HepG2 (cell line): ENCODE results near the gene NOTUM. TPM values are rescaled to one million over a fixed set of nuclear protein-coding genes. Genes with fewer than 3 reads are reported as not detected.
A peak's percentile ranks its signal among the peaks of the same experiment; 100 is the strongest.

Experiments
- GPN1 ChIP-seq: sonication (generic); formaldehyde crosslinking; IDR thresholded peaks from 2 replicates; pipeline ENCODE4 v1.5.1; 2020; ENCODE audit warnings: missing genetic modification reagents, borderline replicate concordance
- HNF4G ChIP-seq, 2 experiments: sonication (generic) in 1 of 2; formaldehyde crosslinking in 1 of 2; IDR thresholded peaks; 2 replicates each; pipeline versions ENCODE4 v1.4.0 to v1.6.1; 2011 to 2020; ENCODE audit warnings: borderline replicate concordance in 2 of 2, low read depth in 2 of 2, mild to moderate bottlenecking in 2 of 2, low read length in 1 of 2, missing genetic modification reagents in 1 of 2, moderate library complexity in 1 of 2
- KAT7 ChIP-seq: IDR thresholded peaks from 2 replicates; pipeline ENCODE4 v1.6.1; 2018; ENCODE audit warnings: borderline replicate concordance, missing compliant biosample characterization
- NCOA2 ChIP-seq: sonication (generic); formaldehyde crosslinking; IDR thresholded peaks from 2 replicates; pipeline ENCODE4 v1.8.0; 2022; ENCODE audit warnings: inconsistent platforms
- NR2F6 ChIP-seq, 2 experiments: IDR thresholded peaks; 2 replicates each; pipeline ENCODE4 v1.6.1; 2016; ENCODE audit warnings: antibody characterized with exemption in 1 of 2, mild to moderate bottlenecking in 1 of 2
- RBAK ChIP-seq: sonication (generic); formaldehyde crosslinking; IDR thresholded peaks from 2 replicates; pipeline ENCODE4 v1.5.1; 2020; ENCODE audit warnings: mild to moderate bottlenecking, missing genetic modification reagents
- REL ChIP-seq: sonication (generic); formaldehyde crosslinking; conservative IDR thresholded peaks from 2 replicates; pipeline ENCODE4 v1.8.0; 2022; ENCODE audit warnings: mild to moderate bottlenecking, missing genetic modification reagents, moderate library complexity
- REXO4 ChIP-seq: sonication (generic); formaldehyde crosslinking; IDR thresholded peaks from 2 replicates; pipeline ENCODE4 v1.8.0; 2022; ENCODE audit warnings: missing genetic modification reagents, mild to moderate bottlenecking, borderline replicate concordance
- RORA ChIP-seq: sonication (generic); formaldehyde crosslinking; IDR thresholded peaks from 2 replicates; pipeline ENCODE4 v1.5.0; 2020; ENCODE audit warnings: mild to moderate bottlenecking, missing genetic modification reagents, moderate library complexity
- YY1 ChIP-seq: IDR thresholded peaks from 2 replicates; pipeline ENCODE4 v1.6.1; 2011; ENCODE audit warnings: low read length, low read depth, moderate library complexity, mild to moderate bottlenecking; ENCODE audit not compliant: insufficient read depth, insufficient replicate concordance
- ZNF143 ChIP-seq: sonication (generic); formaldehyde crosslinking; IDR thresholded peaks from 2 replicates; pipeline ENCODE4 v1.4.0; 2020; ENCODE audit warnings: missing genetic modification reagents
- ZNF335 ChIP-seq: sonication (generic); formaldehyde crosslinking; IDR thresholded peaks from 2 replicates; pipeline ENCODE4 v1.4.0; 2020; ENCODE audit warnings: missing genetic modification reagents
- ZNF562 ChIP-seq: sonication (generic); formaldehyde crosslinking; IDR thresholded peaks from 2 replicates; pipeline ENCODE4 v1.8.0; 2022; ENCODE audit warnings: missing genetic modification reagents, borderline replicate concordance
- ZNF772 ChIP-seq: sonication (generic); formaldehyde crosslinking; IDR thresholded peaks from 2 replicates; pipeline ENCODE4 v1.5.0; 2020; ENCODE audit warnings: mild to moderate bottlenecking, missing genetic modification reagents
- ZNF891 ChIP-seq: sonication (generic); formaldehyde crosslinking; IDR thresholded peaks from 2 replicates; pipeline ENCODE4 v1.5.0; 2020; ENCODE audit warnings: mild to moderate bottlenecking, missing genetic modification reagents
- polyA plus RNA-seq, 8 experiments: library from polyadenylated mRNA; depleted of rRNA in 3 of 8; stranded (reverse) in 7 of 8; unstranded in 1 of 8; fragments of >200 nt; fragmentation: Illumina TruSeq in 4 of 8; extraction: Trizol in 4 of 8; gene quantifications; 2 replicates each; pipeline versions ENCODE4 v1.2.1 to v1.2.3, GENCODE V29; 2011 to 2016; ENCODE audit warnings: low read depth in 4 of 8, missing spikeins in 1 of 8, mixed read lengths in 1 of 8; ENCODE audit not compliant: insufficient read depth in 1 of 8
- total RNA-seq, 5 experiments: library from RNA; depleted of rRNA; stranded (reverse); fragments of >200 nt; fragmentation: Illumina TruSeq; extraction: Trizol; gene quantifications; 2 replicates each; pipeline ENCODE4 v1.2.3, GENCODE V29; 2016; ENCODE audit warnings: low read depth in 1 of 5
- TF ChIP-seq, protein P1 (sequence below): sonication (generic); formaldehyde crosslinking; IDR thresholded peaks from 2 replicates; pipeline ENCODE4 v1.9.0; 2021; ENCODE audit warnings: missing genetic modification reagents, mild to moderate bottlenecking, borderline replicate concordance
- TF ChIP-seq, protein P2 (sequence below): sonication (generic); formaldehyde crosslinking; IDR thresholded peaks from 2 replicates; pipeline ENCODE4 v1.9.0; 2021; ENCODE audit warnings: missing genetic modification reagents, borderline replicate concordance
- TF ChIP-seq, protein P3 (sequence below): IDR thresholded peaks from 2 replicates; pipeline ENCODE4 v1.6.1; 2016; ENCODE audit warnings: control low read depth
- TF ChIP-seq, protein P4 (sequence below): sonication (generic); formaldehyde crosslinking; IDR thresholded peaks from 2 replicates; pipeline ENCODE4 v1.4.0; 2020; ENCODE audit warnings: mild to moderate bottlenecking, missing genetic modification reagents
- TF ChIP-seq, protein P5 (sequence below): sonication (generic); formaldehyde crosslinking; IDR thresholded peaks from 2 replicates; pipeline ENCODE4 v1.4.0; 2020; ENCODE audit warnings: missing genetic modification reagents, borderline replicate concordance

NOTUM gene
- total and polyA plus RNA-seq, 2 of the 13 experiments (the other 11 are each of a cell fraction or from before 2014, with no cell fraction given), result 150 to 160 TPM

DNA sequence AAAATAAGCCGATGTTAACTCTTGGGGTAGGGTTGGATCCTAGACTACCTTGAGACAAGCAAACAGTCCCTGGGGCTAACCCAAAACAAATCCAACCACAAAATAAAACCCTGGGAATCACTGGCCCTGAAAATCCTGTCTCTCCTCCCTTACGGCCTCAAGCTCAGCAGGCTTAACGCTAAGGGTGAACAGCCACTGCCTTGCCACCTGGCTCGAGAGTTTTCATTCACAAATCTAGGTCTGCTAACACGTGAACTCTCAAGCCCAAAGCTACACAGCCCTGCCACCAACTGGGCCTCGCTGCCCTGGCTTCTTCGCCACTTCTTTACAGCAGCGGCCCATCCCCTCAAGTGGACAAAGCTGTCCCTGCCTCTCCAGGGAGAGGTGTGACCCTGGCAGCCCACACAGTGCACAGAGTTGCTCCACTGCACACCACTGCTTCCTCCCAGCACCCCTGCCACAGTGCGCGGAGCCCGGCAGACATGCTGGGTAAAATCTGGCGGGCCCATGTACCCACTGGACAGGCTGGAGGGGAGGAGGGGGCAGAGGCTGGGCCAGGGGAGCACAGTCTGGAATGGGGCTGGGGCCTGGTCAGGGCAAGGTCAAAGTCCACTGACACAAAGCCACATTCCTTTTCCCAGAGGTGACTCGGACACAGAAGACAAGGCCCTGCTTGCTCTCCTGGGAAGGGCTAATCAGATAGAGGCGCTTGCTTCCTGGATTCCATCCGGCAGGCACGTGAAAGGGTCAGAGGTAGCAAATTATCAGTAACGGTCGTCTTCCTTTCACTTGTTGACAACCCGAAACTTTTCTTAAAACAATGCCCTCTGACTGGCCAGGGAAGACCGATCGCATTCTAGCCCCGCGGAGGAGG, 50.8 kb downstream of the NOTUM start (continued):
- TF ChIP-seq, protein P1, sequence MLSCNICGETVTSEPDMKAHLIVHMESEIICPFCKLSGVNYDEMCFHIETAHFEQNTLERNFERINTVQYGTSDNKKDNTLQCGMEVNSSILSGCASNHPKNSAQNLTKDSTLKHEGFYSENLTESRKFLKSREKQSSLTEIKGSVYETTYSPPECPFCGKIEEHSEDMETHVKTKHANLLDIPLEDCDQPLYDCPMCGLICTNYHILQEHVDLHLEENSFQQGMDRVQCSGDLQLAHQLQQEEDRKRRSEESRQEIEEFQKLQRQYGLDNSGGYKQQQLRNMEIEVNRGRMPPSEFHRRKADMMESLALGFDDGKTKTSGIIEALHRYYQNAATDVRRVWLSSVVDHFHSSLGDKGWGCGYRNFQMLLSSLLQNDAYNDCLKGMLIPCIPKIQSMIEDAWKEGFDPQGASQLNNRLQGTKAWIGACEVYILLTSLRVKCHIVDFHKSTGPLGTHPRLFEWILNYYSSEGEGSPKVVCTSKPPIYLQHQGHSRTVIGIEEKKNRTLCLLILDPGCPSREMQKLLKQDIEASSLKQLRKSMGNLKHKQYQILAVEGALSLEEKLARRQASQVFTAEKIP (CRISPR knock-in tag), result no peak
- TF ChIP-seq ZNF891 (CRISPR knock-in tag) (peak; percentile 95; the same call in 1 of the 2 replicates), YY1 (peak; percentile 75), NR2F6 (IDR thresholded peaks at IDR 0.05) (peak; percentile 96), NR2F6 (CRISPR knock-in tag; IDR thresholded peaks at IDR 0.05) (peak; percentile 96), RBAK (CRISPR knock-in tag) (no peak; the same call in 1 of the 2 replicates), RORA (no peak), REXO4 (CRISPR knock-in tag) (no peak), ZNF335 (CRISPR knock-in tag) (0 out of 2 replicates have a peak, but pooled peaks have one; percentile 58), KAT7 (CRISPR knock-in tag) (peak; percentile 88), ZNF772 (CRISPR knock-in tag) (peak; percentile 53; the same call in 1 of the 2 replicates), GPN1 (CRISPR knock-in tag) (no peak), ZNF143 (CRISPR knock-in tag) (peak; percentile 64), HNF4G (IDR thresholded peaks at IDR 0.05; ENCODE audit: borderline replicate concordance, low read depth, low read length) (peak; percentile 99), HNF4G (CRISPR knock-in tag; IDR thresholded peaks at IDR 0.05; ENCODE audit: borderline replicate concordance, low read depth) (peak; percentile 99), REL (CRISPR knock-in tag) (peak; percentile 76; the same call in 1 of the 2 replicates), NCOA2 (CRISPR knock-in tag) (peak; percentile 88), ZNF562 (CRISPR knock-in tag) (no peak)
- TF ChIP-seq, protein P2, sequence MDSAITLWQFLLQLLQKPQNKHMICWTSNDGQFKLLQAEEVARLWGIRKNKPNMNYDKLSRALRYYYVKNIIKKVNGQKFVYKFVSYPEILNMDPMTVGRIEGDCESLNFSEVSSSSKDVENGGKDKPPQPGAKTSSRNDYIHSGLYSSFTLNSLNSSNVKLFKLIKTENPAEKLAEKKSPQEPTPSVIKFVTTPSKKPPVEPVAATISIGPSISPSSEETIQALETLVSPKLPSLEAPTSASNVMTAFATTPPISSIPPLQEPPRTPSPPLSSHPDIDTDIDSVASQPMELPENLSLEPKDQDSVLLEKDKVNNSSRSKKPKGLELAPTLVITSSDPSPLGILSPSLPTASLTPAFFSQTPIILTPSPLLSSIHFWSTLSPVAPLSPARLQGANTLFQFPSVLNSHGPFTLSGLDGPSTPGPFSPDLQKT, result no peak
- TF ChIP-seq, protein P3, sequence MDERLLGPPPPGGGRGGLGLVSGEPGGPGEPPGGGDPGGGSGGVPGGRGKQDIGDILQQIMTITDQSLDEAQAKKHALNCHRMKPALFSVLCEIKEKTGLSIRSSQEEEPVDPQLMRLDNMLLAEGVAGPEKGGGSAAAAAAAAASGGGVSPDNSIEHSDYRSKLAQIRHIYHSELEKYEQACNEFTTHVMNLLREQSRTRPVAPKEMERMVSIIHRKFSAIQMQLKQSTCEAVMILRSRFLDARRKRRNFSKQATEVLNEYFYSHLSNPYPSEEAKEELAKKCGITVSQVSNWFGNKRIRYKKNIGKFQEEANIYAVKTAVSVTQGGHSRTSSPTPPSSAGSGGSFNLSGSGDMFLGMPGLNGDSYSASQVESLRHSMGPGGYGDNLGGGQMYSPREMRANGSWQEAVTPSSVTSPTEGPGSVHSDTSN, result no peak
- TF ChIP-seq, protein P4, sequence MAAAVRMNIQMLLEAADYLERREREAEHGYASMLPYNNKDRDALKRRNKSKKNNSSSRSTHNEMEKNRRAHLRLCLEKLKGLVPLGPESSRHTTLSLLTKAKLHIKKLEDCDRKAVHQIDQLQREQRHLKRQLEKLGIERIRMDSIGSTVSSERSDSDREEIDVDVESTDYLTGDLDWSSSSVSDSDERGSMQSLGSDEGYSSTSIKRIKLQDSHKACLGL (CRISPR knock-in tag), result no peak
- TF ChIP-seq, protein P5, sequence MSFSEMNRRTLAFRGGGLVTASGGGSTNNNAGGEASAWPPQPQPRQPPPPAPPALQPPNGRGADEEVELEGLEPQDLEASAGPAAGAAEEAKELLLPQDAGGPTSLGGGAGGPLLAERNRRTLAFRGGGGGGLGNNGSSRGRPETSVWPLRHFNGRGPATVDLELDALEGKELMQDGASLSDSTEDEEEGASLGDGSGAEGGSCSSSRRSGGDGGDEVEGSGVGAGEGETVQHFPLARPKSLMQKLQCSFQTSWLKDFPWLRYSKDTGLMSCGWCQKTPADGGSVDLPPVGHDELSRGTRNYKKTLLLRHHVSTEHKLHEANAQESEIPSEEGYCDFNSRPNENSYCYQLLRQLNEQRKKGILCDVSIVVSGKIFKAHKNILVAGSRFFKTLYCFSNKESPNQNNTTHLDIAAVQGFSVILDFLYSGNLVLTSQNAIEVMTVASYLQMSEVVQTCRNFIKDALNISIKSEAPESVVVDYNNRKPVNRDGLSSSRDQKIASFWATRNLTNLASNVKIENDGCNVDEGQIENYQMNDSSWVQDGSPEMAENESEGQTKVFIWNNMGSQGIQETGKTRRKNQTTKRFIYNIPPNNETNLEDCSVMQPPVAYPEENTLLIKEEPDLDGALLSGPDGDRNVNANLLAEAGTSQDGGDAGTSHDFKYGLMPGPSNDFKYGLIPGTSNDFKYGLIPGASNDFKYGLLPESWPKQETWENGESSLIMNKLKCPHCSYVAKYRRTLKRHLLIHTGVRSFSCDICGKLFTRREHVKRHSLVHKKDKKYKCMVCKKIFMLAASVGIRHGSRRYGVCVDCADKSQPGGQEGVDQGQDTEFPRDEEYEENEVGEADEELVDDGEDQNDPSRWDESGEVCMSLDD, result peak; percentile 86
